WI38 (cell line): ENCODE results near the gene YPEL5.

Source experiments
- H3K4me3 ChIP-seq: 2 replicates; pipeline ENCODE4 v1.5.1; 2011; ENCODE audit warnings: low read depth, mild to moderate bottlenecking, control low read depth, low read length
- CTCF ChIP-seq: IDR thresholded peaks from 2 replicates; pipeline ENCODE4 v1.5.1; 2012; ENCODE audit warnings: low read depth, mild to moderate bottlenecking, control low read depth, low read length

YPEL5 gene

GRCh38 chr2:30193104-30193681 is 46.4 kb downstream of the YPEL5 start:
- no peak overlapping the region for H3K4me3 ChIP-seq
- no peak for TF ChIP-seq CTCF

- no peak overlapping the region for H3K4me3 ChIP-seq
These were observed 47.6 kb downstream of the YPEL5 start for GRCh38 chr2:30194421-30194820.

GRCh38 chr2:30195016-30195415 is 48.2 kb downstream of the YPEL5 start:
- H3K4me3 ChIP-seq, result no peak overlapping the region
- no peak for TF ChIP-seq CTCF

More at GRCh38 chr2:30194421-30194820, 47.6 kb downstream of the YPEL5 start:
- TF ChIP-seq CTCF, result no peak

- H3K4me3 ChIP-seq, result no peak overlapping the region
- TF ChIP-seq CTCF, result no peak
These were observed 50.9 kb downstream of the YPEL5 start for GRCh38 chr2:30197570-30198192.

GRCh38 chr2:30201990-30202389 is 55.2 kb downstream of the YPEL5 start:
- no peak for TF ChIP-seq CTCF
- H3K4me3 ChIP-seq, result no peak overlapping the region

- TF ChIP-seq CTCF, result no peak
- no peak overlapping the region for H3K4me3 ChIP-seq
These were observed 56.3 kb downstream of the YPEL5 start for GRCh38 chr2:30203156-30203555.

GRCh38 chr2:30204281-30204680 is 57.5 kb downstream of the YPEL5 start:
- H3K4me3 ChIP-seq, result no peak overlapping the region
- TF ChIP-seq CTCF, result no peak
